Measurements from ENCODE around the gene VARS2. TPM values are rescaled to one million over a fixed set of nuclear protein-coding genes. Genes with fewer than 3 reads are reported as not detected.

VARS2 gene
- total RNA-seq, 2 donors from 2014 or later: 39.4 to 52.5 TPM

DNA sequence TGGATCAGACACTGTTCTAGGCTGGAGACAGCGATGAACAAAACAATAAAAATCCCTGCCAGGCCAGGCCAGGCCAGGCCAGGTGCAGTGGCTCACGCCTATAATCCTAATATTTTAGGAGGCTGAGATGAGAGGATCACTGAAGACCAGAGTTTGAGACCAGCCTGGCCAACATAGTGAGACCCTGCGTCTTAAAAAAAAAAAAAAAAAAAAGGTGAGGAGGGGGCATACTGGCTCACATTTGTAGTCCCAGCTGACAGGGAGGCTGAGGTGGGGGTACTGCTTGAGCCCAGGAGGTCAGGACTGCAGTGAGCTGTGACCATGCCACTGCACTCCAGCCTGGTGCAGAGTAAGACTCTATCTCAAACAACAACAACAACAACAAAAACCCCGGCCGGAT is 31.2 kb downstream of the VARS2 start:
- TF ChIP-seq, protein P1, sequence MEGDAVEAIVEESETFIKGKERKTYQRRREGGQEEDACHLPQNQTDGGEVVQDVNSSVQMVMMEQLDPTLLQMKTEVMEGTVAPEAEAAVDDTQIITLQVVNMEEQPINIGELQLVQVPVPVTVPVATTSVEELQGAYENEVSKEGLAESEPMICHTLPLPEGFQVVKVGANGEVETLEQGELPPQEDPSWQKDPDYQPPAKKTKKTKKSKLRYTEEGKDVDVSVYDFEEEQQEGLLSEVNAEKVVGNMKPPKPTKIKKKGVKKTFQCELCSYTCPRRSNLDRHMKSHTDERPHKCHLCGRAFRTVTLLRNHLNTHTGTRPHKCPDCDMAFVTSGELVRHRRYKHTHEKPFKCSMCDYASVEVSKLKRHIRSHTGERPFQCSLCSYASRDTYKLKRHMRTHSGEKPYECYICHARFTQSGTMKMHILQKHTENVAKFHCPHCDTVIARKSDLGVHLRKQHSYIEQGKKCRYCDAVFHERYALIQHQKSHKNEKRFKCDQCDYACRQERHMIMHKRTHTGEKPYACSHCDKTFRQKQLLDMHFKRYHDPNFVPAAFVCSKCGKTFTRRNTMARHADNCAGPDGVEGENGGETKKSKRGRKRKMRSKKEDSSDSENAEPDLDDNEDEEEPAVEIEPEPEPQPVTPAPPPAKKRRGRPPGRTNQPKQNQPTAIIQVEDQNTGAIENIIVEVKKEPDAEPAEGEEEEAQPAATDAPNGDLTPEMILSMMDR (conservative IDR thresholded peaks at IDR 0.05): no peak
- H3K4me3 ChIP-seq (ENCODE audit: low read length): no peak overlapping the region
- no peaks in the 10 kb centered on the region for H3K4me1 ChIP-seq (ENCODE audit: control insufficient read depth, insufficient read depth, low read length)
- no peak overlapping the region for H3K27ac ChIP-seq (ENCODE audit: low read depth, low read length)
- H3K9me3 Mint-ChIP-seq: no peaks in the 10 kb centered on the region
- H3K27me3 Mint-ChIP-seq (ENCODE audit: insufficient read depth): peaks cover 15% of the 10 kb centered on the region
- peaks cover 28% of the 10 kb centered on the region for H3K4me1 Mint-ChIP-seq
- H3K36me3 ChIP-seq (ENCODE audit: control insufficient read depth, insufficient read depth, low read length): no peaks in the 10 kb centered on the region
- H3K27me3 ChIP-seq (ENCODE audit: control insufficient read depth, insufficient read depth, low read length, poor library complexity, severe bottlenecking): no peaks in the 10 kb centered on the region
- 91 to 93% methylated on average over 2 to 5 of the region's 5 CpGs for WGBS, 2 experiments (ENCODE audit: insufficient coverage in 1 of 2, insufficient read length in 1 of 2)
- no peak overlapping the region for H3K9ac ChIP-seq (ENCODE audit: extremely low read depth, low read length, poor library complexity, severe bottlenecking)
- no peak for DNase-seq
- H3K9me3 ChIP-seq (ENCODE audit: control insufficient read depth, low read length): no peaks in the 10 kb centered on the region
- no peaks in the 10 kb centered on the region for H3K36me3 Mint-ChIP-seq (ENCODE audit: low read depth)
- no peak overlapping the region for H3K27ac Mint-ChIP-seq
- H3K4me3 Mint-ChIP-seq: no peak overlapping the region

DNA sequence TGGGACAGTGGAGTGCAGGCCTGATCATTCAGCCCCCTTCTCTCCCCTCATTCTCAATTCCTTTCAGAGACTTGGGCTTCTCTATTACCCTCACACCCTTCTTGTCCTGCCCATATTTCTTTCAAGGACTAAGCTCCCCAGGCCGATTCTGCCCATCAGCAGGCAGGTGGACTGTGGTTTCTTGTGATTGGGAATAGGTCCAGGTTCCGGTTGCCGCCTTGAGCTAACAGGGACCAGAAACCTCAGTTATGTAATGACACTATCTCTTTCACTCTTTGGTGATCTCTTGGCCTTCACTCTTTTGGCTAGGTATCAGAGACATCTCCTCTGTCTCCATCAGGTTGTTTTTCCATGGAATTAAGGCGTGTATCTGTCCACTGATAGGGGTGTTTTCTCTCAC is 33.2 kb downstream of the VARS2 start:
- Mint-ChIP-seq H3K36me3 (ENCODE audit: low read depth) (no peaks in the 10 kb centered on the region), H3K4me3 (no peak overlapping the region), H3K27ac (no peak overlapping the region), H3K9me3 (peaks cover 2% of the 10 kb centered on the region), H3K4me1 (peaks cover 18% of the 10 kb centered on the region), H3K27me3 (ENCODE audit: insufficient read depth) (peaks cover 32% of the 10 kb centered on the region)
- H3K9me3 ChIP-seq (ENCODE audit: control insufficient read depth, low read length): no peaks in the 10 kb centered on the region
- TF ChIP-seq, protein P1 (conservative IDR thresholded peaks at IDR 0.05): no peak
- 91 to 96% methylated on average over 4 of the region's 4 CpGs for whole genome bisulfite sequencing, 2 experiments (ENCODE audit: insufficient coverage in 1 of 2, insufficient read length in 1 of 2)
- no peaks in the 10 kb centered on the region for H3K4me1 ChIP-seq (ENCODE audit: control insufficient read depth, insufficient read depth, low read length)
- H3K27me3 ChIP-seq (ENCODE audit: control insufficient read depth, insufficient read depth, low read length, poor library complexity, severe bottlenecking): peaks cover 5% of the 10 kb centered on the region
- DNase-seq: no peak
- no peak overlapping the region for H3K27ac ChIP-seq (ENCODE audit: low read depth, low read length)
- no peak overlapping the region for H3K4me3 ChIP-seq (ENCODE audit: low read length)
- no peaks in the 10 kb centered on the region for H3K36me3 ChIP-seq (ENCODE audit: control insufficient read depth, insufficient read depth, low read length)
- no peak overlapping the region for H3K9ac ChIP-seq (ENCODE audit: extremely low read depth, low read length, poor library complexity, severe bottlenecking)

DNA sequence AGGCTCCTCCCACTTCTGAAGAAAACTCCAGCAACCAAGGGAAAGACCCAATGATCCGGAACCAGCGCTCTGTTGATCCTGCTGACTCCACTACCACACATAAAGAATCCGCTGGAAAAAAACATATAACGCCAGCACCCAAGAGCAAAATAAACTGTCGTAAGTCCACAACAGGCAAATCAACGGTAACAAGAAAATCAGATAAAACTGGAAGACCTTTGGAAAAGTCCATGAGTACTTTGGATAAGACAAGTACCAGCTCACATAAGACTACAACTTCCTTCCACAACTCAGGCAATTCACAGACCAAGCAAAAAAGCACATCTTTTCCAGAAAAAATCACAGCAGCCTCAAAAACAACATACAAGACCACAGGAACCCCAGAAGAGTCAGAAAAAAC is 34.8 kb downstream of the VARS2 start:
- TF ChIP-seq, protein P1 (conservative IDR thresholded peaks at IDR 0.05): no peak
- H3K9ac ChIP-seq (ENCODE audit: extremely low read depth, low read length, poor library complexity, severe bottlenecking): no peak overlapping the region
- Mint-ChIP-seq H3K27ac (no peak overlapping the region), H3K9me3 (peaks cover 2% of the 10 kb centered on the region), H3K36me3 (ENCODE audit: low read depth) (no peaks in the 10 kb centered on the region), H3K27me3 (ENCODE audit: insufficient read depth) (peaks cover 46% of the 10 kb centered on the region), H3K4me1 (peaks cover 13% of the 10 kb centered on the region), H3K4me3 (no peak overlapping the region)
- no peaks in the 10 kb centered on the region for H3K9me3 ChIP-seq (ENCODE audit: control insufficient read depth, low read length)
- H3K4me3 ChIP-seq (ENCODE audit: low read length): no peak overlapping the region
- H3K27ac ChIP-seq (ENCODE audit: low read depth, low read length): no peak overlapping the region
- H3K36me3 ChIP-seq (ENCODE audit: control insufficient read depth, insufficient read depth, low read length): no peaks in the 10 kb centered on the region
- H3K27me3 ChIP-seq (ENCODE audit: control insufficient read depth, insufficient read depth, low read length, poor library complexity, severe bottlenecking): peaks cover 16% of the 10 kb centered on the region
- H3K4me1 ChIP-seq (ENCODE audit: control insufficient read depth, insufficient read depth, low read length): no peaks in the 10 kb centered on the region
- DNase-seq: no peak
- WGBS, 2 experiments (ENCODE audit: insufficient coverage in 1 of 2, insufficient read length in 1 of 2): 93 to 96% methylated on average over 2 to 6 of the region's 6 CpGs

All from endodermal cell (in vitro differentiated cells).